Stromal cell of bone marrow (primary cell): ENCODE results near the gene RBM6.

ENCODE experiments used
- DNase-seq: peaks from one replicate; pipeline ENCODE4 v3.0.0-alpha.2; 2012; ENCODE audit warnings: low read depth

The RBM6 gene

GRCh38 chr3:50095352-50095998 is 155.5 kb downstream of the RBM6 start:
- peak; percentile 35 for DNase-seq

GRCh38 chr3:50100386-50100785 is 160.4 kb downstream of the RBM6 start:
- no peak for DNase-seq

- no peak for DNase-seq
Observed at GRCh38 chr3:50100956-50101845, 161.3 kb downstream of the RBM6 start.

- no peak for DNase-seq
Observed at GRCh38 chr3:50102558-50102957, 162.6 kb downstream of the RBM6 start.

- no peak for DNase-seq
Observed at GRCh38 chr3:50111757-50112156, 171.8 kb downstream of the RBM6 start.

- no peak for DNase-seq
Observed at GRCh38 chr3:50112462-50112861, 172.5 kb downstream of the RBM6 start.

GRCh38 chr3:50117120-50117519 is 177.2 kb downstream of the RBM6 start:
- no peak for DNase-seq

- no peak for DNase-seq
Observed at GRCh38 chr3:50118237-50118636, 178.3 kb downstream of the RBM6 start.

- no peak for DNase-seq
Observed at GRCh38 chr3:50119786-50120185, 179.8 kb downstream of the RBM6 start.

GRCh38 chr3:50120364-50121071 is 180.6 kb downstream of the RBM6 start:
- no peak for DNase-seq

- peak; percentile 33 for DNase-seq
Observed at GRCh38 chr3:50121072-50122032, 181.4 kb downstream of the RBM6 start.

GRCh38 chr3:50122071-50122470 is 182.1 kb downstream of the RBM6 start:
- DNase-seq: no peak

- no peak for DNase-seq
Observed at GRCh38 chr3:50122661-50123391, 182.9 kb downstream of the RBM6 start.

- no peak for DNase-seq
Observed at GRCh38 chr3:50123394-50124051, 183.6 kb downstream of the RBM6 start.

- no peak for DNase-seq
Observed at GRCh38 chr3:50124052-50124799, 184.3 kb downstream of the RBM6 start.

GRCh38 chr3:50124800-50125178 is 184.8 kb downstream of the RBM6 start:
- DNase-seq: no peak

- DNase-seq: no peak
Observed at GRCh38 chr3:50125541-50126286, 185.8 kb downstream of the RBM6 start.

GRCh38 chr3:50126287-50127211 is 186.6 kb downstream of the RBM6 start:
- no peak for DNase-seq
